HG02938 (cell line): ENCODE results near the gene TPRG1.

Experiments
- ATAC-seq: cut with Tn5 transposase; IDR thresholded peaks from one replicate; pipeline ENCODE4 v1.9.1; 2021; ENCODE audit warnings: mild to moderate bottlenecking, moderate library complexity; ENCODE audit not compliant: unreplicated experiment

TPRG1 gene

DNA sequence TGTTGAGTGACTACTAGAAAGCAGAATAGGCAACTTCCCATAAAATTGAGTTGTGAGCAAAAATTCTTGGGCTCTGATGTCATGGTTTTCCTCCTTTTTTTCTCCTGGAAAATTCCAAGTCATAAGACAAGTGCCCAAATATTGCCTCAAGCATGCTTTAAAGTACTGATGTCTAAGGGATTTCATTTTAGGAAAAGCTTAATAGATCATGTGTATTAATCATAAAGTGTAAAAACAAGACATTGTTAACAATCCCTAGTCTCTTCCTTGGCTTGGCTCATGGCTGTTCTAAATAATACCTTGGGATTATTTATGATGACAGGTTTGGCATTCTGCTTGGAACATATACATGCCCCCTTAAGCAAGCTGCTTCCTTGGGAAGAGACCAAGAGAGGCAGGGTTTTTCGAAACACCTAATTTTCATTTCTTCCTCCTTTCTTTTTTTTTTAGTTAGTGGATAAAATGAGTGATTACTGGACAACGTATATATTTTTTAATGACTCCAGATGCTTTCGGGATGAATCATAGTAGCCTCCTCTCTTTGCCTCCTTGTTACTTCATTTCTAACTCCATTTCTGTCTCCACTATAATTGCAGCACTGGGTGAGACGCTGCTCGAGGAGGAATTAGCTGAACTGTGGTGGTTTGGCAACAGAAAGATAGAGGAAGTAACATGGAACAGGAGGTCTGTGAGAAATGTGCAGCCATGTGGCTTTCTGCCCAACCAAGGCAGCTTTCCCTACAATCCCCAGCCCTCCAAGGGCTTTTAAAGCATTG lies 104.9 kb downstream of the TPRG1 start:
- no peak for ATAC-seq

DNA sequence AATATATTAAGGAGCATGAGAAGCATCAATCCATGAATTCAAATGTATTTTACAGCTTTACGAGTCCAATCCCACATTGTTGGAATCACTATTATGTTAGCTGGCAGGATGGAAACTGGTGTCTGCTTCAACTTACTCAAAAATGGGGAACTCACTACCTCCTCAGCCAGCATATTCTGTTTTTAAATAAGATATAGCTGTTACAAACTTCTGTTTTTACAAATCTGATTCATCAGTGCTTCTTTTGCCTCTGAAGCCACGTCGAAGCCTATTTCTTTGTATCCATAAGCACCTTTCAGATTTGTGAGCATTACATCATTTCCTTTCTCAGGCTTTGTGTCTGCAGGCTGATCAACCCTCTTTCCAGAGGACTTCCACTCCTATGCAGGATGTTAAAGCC lies 105.9 kb downstream of the TPRG1 start:
- ATAC-seq = no peak

DNA sequence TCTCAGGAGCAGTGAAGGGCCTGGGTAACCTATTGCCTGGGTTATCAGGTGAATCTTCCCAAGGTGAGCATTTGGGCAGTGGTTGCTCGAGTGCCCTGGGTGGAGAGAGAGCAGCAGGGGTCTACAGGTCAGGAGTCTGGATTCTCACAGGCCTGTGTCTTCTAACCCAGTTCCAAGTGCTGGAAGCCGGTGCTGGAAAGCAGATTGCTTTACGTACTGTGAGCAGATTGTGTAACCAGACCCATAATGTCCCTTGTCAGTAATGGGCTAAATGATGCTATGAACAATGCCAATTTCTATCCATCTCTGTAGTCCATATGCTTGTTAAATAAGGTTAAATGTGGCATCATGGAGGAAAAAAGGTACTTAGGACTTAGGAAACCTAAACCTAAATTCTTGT lies 106.5 kb downstream of the TPRG1 start:
- ATAC-seq = no peak

DNA sequence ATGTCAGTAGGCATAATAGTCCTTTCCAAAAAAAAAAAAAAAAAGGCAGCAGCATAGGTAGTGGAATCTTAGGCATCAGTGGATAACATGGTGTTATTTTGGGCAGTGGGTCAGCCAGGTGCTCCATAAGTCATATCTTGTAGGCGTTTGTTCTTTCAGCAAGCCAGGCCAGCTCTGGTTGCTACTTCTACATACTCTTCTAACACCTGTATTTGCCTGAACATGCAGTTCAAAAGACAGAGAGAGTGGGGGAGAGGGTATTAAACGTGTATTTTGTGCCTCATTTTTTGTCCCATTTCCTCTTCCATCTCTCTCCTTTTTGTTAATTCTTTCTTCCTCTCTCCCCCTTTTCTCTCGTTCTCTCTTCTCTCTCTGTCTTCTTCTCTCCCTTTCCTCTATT lies 110.4 kb downstream of the TPRG1 start:
- ATAC-seq = no peak

DNA sequence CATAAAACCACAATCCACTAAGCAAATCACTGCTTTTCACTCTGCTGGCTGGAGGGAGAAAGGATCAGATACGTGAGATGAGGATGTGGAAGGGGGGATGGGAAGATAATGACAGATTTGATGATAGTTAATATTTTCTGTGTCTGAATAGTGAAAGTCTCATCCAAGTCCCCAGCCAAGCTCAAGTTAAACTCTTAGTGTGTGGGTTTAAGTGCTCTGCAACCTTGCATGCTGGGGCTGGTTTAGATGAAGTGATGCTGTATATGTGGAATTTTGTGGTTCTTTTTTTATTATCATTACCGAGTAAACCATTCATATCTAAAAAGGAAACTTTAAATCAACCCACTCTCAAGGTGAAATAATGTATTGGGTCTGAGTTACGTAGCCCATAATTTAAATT lies 111.0 kb downstream of the TPRG1 start:
- ATAC-seq = no peak

DNA sequence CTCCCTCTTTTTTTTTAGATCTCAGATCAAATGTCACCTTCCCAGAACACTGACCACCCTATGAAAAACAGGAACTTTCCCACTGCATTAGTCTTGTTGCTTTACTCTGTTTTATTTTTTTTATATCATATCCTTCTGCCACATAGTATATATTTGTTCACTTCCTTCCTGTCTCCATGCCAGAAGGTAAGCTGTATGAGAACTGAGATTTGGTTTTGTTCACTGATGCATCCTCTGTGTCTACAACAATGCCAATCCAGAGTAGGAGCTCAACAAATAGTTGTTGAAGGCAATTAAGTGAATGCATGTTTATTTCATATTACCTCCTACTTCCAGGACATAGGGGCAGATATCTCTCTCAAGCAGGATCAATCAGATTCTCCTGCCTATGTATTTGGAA lies 114.4 kb downstream of the TPRG1 start:
- ATAC-seq = peak; percentile 33

DNA sequence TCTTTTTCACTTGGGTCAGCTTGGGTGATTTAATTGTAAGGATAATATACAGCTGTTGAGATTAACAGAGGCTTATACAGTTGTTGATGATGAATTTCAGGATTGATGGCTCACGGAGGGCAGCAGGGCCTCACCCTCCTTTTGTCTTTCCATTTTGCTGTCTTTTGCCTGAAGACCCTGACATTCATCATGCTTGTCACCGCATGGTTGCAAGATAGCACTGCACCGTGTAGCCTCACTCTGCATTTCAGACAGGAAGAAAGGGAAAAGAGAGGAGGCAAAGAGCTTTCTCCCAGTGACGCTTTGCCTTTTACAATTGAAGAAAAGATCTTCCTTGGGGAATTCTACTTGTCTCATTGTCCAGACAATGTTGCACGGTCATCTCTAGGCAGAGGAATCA lies 115.1 kb downstream of the TPRG1 start:
- no peak for ATAC-seq

DNA sequence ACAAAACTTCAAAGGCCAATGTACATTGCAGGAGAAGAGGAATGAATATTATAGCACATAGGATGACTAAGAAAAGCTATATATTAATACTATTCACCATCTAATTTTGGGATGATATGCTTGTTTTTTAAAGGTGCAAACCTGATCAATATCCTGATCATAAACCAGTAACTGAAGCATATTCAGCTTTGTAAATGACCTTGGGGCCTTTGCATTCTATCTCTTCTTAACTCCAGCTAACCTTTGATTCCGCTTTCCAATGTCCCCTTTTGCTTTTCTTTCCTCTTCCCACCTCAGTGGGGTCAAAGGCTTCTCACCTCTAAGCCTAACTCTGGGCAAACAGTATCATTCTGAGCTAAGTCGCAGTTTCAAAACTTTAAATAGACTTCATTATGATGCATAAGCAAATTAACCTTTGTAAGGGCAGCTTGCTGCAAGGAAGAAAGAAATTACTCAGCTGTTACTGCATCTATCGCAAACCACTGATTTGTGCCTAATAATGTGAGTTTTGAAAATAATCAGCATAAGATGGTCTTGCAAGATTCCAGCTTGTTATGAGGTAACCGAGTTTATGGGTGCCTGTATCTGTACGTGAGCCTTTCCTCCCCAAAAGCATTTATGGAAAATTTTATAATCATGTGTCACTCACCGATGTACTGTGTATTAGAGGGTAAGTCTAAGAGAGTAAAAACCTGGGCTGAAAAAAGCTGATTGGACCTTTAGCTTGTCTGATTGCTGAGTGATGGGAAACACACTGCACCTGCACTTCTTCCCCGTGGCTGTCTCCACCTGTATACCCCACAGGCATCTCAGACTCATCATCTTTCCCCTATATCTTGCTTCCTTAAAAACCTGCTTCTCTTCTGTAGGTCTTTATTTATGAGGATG lies 116.8 kb downstream of the TPRG1 start:
- peak; percentile 93 for ATAC-seq

DNA sequence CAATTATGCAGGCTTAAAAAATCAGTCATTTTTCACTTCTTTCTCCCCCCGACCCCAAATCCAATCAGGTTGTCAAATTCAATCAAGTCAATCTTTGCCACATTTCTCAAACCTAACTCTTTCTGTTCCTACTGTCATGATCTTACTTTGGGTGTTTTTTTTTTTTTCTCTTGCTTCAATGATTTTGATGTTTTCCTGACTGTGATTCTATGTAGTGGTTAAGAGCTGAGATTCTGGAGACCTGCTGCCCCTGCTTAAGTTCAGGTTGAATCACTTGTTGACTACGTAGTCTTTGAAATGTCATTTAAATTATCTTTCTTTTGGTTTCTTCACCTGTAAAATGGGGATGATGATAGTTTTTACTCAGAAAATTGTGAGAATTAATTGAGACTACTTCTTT lies 117.5 kb downstream of the TPRG1 start:
- ATAC-seq = no peak

DNA sequence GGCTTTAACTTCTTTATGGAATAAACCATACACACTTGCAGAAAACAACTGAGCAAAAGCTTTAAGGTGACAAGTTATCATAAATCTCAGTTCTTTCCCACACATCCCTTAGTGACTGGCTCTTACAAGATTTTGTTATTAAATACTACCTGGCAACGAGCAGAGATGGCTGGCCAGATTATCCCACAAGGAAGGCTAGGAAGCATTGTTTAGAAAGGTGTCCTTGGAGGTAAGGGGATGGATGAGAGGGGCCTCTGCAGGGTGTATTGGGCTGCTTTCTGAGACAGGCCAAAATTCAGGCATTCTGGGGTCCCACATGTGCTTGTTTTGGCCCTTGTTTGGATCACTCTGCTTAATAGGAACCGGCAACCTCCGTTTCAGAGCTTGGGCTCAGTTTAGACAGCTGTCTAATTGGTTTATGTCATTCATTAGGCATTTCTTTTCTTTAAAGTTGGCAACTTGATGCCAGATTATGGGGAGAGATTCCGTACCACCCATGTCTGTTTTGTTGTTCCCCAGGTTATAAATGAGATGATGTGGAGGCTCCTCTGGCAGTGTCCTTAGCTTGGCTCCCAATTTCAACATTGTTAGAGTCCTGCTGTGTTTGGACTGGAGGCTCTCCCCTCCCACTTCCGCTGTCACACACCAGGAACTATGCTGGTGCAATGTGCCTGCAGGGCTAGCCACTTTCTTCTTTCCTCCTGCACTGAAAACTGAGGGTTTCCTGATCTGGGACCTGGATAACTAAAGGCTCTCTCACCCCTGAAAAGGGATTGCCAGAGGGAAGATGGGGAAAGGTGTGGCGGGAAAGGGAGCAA lies 121.1 kb downstream of the TPRG1 start:
- no peak for ATAC-seq

DNA sequence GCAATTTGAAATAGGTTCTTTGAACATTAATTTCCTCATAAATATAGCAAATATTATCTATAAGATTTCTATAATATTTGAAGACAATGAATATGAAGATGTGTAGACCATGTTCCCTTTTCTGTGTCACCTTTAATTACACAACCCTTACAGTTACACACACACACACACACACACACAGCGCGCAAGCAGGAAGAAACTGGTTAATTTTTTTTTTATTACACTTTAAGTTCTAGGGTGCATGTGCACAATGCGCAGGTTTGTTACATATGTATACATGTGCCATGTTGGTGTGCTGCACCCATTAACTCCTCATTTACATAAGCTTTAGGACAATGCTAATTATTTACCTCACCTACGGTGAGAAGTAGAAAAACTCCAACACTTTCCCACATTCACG lies 122.9 kb downstream of the TPRG1 start:
- no peak for ATAC-seq

DNA sequence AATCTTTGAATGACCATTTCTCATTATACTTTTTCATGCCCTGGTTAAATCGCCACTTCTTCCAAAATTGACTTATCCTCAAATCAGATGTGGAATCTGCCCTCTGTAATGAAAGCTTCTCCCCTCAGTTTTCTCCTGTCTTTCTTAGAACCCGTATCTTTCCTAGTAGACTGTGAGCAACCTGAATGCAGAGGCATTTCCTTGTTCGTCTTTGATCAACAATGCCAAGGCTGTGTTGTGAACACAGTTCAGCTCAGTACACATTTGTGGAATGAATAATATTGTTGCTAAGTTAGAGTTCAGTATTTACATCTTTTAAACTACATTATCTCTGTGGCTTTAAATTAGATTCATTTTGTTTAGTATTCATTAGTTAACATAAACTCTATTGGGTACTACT lies 123.3 kb downstream of the TPRG1 start:
- ATAC-seq = no peak

DNA sequence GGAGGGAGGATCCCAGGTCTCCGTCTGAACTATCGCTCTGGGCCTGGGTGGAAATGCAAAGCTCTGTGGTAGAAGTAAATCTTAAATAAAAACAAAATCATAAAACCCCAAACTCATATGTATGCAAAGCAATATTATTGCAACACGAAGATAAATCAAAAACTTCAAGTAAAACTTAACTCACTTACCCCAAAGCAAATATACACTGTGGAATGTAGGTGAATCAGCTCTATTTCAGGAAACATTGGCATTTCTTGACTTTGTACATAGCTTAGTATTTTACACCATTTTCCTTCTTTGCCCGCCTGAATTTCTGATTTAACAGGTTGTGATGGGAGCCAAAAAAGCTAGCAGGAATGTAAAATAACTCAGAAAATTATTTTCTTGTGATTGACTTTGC lies 126.2 kb downstream of the TPRG1 start:
- no peak for ATAC-seq

DNA sequence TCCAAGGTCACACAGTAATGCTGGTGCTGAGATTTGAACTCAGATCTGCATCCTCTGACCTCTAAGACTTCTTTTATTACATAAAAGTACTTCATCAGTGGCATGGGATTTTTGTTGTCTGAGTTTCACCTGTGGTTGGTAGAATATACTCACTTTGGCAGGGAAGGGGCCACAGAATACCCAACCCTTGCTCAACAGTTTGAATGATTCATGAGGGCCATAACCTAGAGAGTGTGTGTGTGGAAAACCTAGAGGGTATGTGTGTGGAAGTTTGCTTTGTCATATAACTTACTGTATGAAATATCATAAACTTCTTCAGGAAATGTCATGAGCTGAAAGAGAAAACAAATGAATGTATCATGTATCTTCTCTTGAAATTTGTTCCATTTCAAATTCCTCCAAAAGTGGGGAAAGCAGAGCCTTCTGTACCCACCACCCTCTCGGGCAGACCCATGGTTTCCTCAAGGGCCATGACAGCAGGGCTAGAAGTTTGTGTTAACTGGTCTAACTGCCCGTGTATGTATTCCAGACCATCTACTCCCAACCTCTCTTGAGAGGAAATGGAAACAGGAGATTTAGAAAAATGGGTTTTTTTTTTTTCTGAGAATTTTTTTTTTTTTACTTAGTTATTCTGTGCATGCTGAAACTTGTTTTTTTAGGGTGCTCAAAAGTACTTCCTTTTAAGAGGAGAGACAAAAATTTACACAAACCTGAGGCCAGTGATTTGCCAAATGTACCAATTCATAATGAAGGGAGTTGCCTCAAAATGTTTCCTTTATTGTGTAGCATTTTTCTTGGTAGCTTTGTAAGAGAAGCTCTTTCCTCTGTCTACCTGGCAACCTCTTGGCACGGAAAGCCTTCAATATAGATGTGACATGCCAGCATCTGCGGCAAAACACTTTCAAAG lies 127.0 kb downstream of the TPRG1 start:
- no peak for ATAC-seq

DNA sequence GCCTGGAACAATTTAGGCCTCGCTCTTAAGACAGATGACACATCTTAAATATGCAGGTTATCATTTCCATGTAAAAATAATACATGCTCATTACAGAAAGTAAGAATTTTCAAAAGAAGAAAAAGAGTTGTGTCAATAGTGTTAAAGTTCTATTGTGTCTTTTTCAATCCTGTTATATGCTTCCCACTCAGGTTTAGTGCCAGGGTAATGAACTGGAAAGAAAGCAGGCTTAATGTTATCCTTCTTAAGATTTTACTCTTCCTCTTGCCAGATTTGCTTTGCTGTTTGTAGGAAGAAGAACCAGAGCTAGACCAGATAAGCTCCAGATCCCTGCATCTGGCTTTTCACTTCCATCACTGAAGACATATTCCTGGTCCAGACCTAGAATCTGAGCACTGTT lies 128.6 kb downstream of the TPRG1 start:
- no peak for ATAC-seq

DNA sequence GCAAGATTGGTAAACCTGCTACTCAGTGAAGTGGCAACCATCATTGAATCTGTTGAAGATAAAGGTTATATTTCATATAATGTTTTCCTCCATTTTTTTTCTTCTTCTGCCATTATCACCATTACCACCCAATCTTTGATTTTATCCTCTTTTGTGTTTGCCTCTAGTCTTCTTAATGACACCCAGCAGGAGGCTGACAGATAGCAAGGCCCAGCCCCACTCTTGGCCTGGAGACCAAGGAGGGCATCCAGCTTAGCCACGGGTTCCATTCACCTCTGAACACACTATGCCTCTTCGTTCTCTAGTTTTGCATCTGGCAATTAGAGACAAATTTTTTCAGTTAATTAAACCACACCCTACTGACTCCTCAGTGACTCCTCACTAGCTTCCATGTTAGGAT lies 129.7 kb downstream of the TPRG1 start:
- no peak for ATAC-seq

DNA sequence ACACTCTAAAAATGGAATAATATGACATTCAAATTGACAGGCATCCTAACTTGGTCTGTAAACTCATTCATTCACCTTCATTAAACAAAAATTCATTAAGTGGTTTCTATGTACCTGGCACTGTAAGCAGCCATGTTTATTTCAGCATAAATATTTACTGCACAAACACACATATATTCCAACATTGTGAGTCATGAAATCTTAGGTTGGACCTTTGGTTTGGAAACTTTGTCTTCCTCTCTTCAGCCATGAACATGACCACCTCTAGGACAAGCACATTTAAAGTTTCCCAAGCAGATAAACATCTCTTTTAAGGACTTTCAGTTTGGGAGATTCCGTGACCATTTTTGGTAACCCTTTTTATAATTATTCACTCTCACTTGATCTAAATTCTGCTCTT lies 131.8 kb downstream of the TPRG1 start:
- ATAC-seq = no peak

DNA sequence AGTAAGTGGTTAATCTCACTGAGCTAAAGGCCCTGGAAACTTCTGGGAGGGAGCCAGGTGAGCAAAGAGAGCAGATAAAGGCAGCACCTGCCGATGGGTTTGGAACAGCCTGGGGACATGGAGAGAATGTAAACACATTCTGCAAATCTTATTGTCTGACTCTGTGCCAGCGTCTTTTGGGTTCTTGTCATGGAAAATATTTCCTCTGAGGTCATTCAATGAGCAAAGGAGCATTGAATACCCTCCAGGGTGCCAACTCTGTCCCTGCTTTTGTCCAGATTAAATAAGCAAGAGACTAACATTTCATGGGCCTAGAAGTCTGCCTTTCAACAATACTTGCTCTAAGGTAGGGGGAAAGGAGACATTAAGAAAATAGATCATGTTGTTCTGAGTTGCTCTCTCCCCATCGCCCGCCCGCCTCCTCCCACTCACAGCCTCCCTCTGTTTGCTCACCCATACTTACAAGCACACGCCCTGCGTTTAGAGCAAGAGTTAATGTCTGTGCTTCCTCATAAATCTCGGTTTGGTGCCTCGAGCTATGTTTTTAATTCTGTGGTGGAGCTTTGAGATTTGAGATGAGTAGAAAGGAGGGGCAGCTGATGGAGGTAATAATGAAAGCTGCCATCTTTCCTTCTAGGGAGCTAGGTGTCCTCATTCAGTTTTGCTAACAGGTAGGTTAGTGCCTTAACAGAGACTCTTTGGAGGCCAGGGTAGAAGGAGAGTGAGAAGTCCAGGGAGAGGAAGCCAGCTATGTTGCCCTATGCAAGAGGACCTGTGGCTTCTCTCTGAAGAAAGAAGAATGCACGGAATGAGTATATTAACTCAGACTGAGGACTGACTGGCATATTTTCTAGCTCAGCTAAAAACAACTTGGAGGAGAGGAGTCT lies 132.9 kb downstream of the TPRG1 start:
- no peak for ATAC-seq

DNA sequence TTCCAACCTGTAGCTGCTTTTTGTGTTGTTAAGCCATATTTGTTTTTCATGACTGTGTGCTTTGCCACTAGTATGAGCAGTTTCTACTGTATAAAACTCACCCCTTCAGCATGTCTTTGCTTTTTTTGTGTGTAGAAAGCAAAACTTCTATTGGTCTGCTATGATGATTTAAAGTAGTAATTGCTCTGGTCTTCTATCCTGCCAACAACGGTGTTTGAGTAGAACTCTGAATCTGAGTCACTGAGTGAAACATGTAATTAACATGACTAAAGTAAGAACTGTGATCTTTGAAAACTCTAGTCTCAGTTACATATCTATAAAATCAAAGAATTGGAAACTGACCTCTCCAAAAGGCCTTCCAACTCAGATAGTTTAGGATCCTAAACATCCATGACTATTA lies 133.6 kb downstream of the TPRG1 start:
- ATAC-seq = peak; percentile 71
